ENCODE data around the gene TRAPPC2B.

GRCh38 chr19:57374179-57374578, 10.8 kb downstream of the TRAPPC2B start:
- TF ChIP-seq POLR2AphosphoS5 (IDR thresholded peaks at IDR 0.05; ENCODE audit: low read depth, low read length) (no peak), FOSL1 (IDR thresholded peaks at IDR 0.05; ENCODE audit: low read depth) (no peak)

Data from HCT116 (cell line).